K562 (cell line): ENCODE data around the gene EIF3I. TPM values are rescaled to one million over a fixed set of nuclear protein-coding genes. Genes with fewer than 3 reads are reported as not detected.

Experiments used
- CHCHD3 ChIP-seq: fragments of 250-450 bp; sonication (Bioruptor Pico); IDR thresholded peaks from 2 replicates; pipeline ENCODE4 v2.1.2; 2022; ENCODE audit warnings: mild to moderate bottlenecking
- GABPB2 ChIP-seq: fragments of 250-450 bp; sonication (Bioruptor Pico); conservative IDR thresholded peaks from 2 replicates; pipeline ENCODE4 v1.5.1; 2021; ENCODE audit warnings: mild to moderate bottlenecking
- GTF2A2 ChIP-seq: IDR thresholded peaks from 2 replicates; pipeline ENCODE4 v1.6.1; 2016; ENCODE audit warnings: mild to moderate bottlenecking, missing genetic modification characterization, missing compliant biosample characterization
- L3MBTL2 ChIP-seq: fragments of 450-650 bp; IDR thresholded peaks from 2 replicates; pipeline ENCODE4 v1.6.1; 2016; ENCODE audit warnings: mild to moderate bottlenecking, moderate library complexity
- MCM7 ChIP-seq, 2 experiments: fragments of 450-650 bp; IDR thresholded peaks; 2 replicates each; pipeline ENCODE4 v1.6.1; 2016 to 2018
- NR1H2 ChIP-seq: sonication (generic); formaldehyde crosslinking; IDR thresholded peaks from 2 replicates; pipeline ENCODE4 v1.4.0; 2020; ENCODE audit warnings: mild to moderate bottlenecking, missing genetic modification reagents
- NR2F6 ChIP-seq: fragments of 450-650 bp; formaldehyde crosslinking; IDR thresholded peaks from 2 replicates; pipeline ENCODE4 v1.4.0; 2020; ENCODE audit warnings: mild to moderate bottlenecking
- PTBP1 ChIP-seq: fragments of 200-400 bp; formaldehyde crosslinking; IDR thresholded peaks from 2 replicates; pipeline ENCODE4 v1.6.1; 2017; ENCODE audit warnings: low read depth, low read length
- PTRF ChIP-seq: fragments of 450-650 bp; IDR thresholded peaks from 2 replicates; pipeline ENCODE4 v1.6.1; 2016; ENCODE audit warnings: mild to moderate bottlenecking, missing genetic modification characterization, missing compliant biosample characterization
- RBM17 ChIP-seq: fragments of 200-400 bp; formaldehyde crosslinking; IDR thresholded peaks from 2 replicates; pipeline ENCODE4 v1.6.1; 2017; ENCODE audit warnings: low read depth, mild to moderate bottlenecking, low read length, borderline replicate concordance
- U2AF2 ChIP-seq: fragments of 200-400 bp; formaldehyde crosslinking; optimal IDR thresholded peaks from 2 replicates; pipeline ENCODE3; 2017; ENCODE audit warnings: low read depth, mild to moderate bottlenecking, low read length
- WHSC1 ChIP-seq: IDR thresholded peaks from one replicate; pipeline ENCODE4 v1.6.1; 2012; ENCODE audit warnings: low read length, control low read depth, inconsistent platforms
- ZKSCAN3 ChIP-seq: fragments of 250-450 bp; sonication (Bioruptor Pico); IDR thresholded peaks from 2 replicates; pipeline ENCODE4 v1.4.0; 2020
- ZNF518B ChIP-seq: fragments of 250-450 bp; sonication (Bioruptor Pico); IDR thresholded peaks from 2 replicates; pipeline ENCODE4 v1.5.0; 2021; ENCODE audit warnings: mild to moderate bottlenecking, moderate library complexity
- ZNF592 ChIP-seq: fragments of 450-650 bp; IDR thresholded peaks from 2 replicates; pipeline ENCODE4 v1.6.1; 2017; ENCODE audit warnings: antibody characterized with exemption, mild to moderate bottlenecking
- ZNF655 ChIP-seq: fragments of 250-450 bp; sonication (Bioruptor Pico); IDR thresholded peaks from 2 replicates; pipeline ENCODE4 v1.5.0; 2021
- ZNF77 ChIP-seq: fragments of 250-450 bp; sonication (Bioruptor Pico); IDR thresholded peaks from 2 replicates; pipeline ENCODE4 v1.5.0; 2020
- polyA plus RNA-seq, 8 experiments: library from polyadenylated mRNA; depleted of rRNA in 4 of 8; stranded (reverse) in 5 of 8; unstranded in 3 of 8; fragments of >200 nt; fragmentation: Nextera tagmentation in 2 of 8; fragmentation: Illumina TruSeq in 1 of 8; extraction: Ambion mirVana in 2 of 8; extraction: Trizol in 1 of 8; gene quantifications; 2 replicates each; pipeline versions ENCODE4 v1.2.1 to v1.2.3, GENCODE V29; 2011 to 2014; ENCODE audit warnings: inconsistent platforms in 1 of 8, missing spikeins in 1 of 8
- total RNA-seq, 7 experiments: library from RNA; depleted of rRNA in 6 of 7; stranded (reverse); fragments of >200 nt in 6 of 7; fragmentation: Illumina TruSeq in 2 of 7; extraction: Trizol in 2 of 7; gene quantifications; 2 replicates each; pipeline versions ENCODE4 v1.2.1 to v1.2.3, GENCODE V29; 2011 to 2021; ENCODE audit warnings: low replicate concordance in 1 of 7
- TF ChIP-seq, protein P1 (sequence below), 3 experiments: fragments of 200-800 bp in 1 of 3; sonication (Bioruptor generic) in 1 of 3; sonication (generic) in 1 of 3; formaldehyde crosslinking in 1 of 3; IDR thresholded peaks; 2 replicates each; pipeline versions ENCODE4 v1.6.1 to v1.8.0; 2016 to 2022; ENCODE audit warnings: mild to moderate bottlenecking in 2 of 3, missing compliant biosample characterization in 2 of 3, missing genetic modification characterization in 2 of 3, missing genetic modification reagents in 1 of 3

The EIF3I gene
- total and polyA plus RNA-seq, 9 of the 15 experiments (the other 6 are each of a cell fraction or from before 2014, with no cell fraction given): 414 to 1,526 (median 635) TPM

- TF ChIP-seq MCM7 (IDR thresholded peaks at IDR 0.05): no peak
- no peak for TF ChIP-seq U2AF2
- no peak for TF ChIP-seq ZKSCAN3
- TF ChIP-seq, protein P1, sequence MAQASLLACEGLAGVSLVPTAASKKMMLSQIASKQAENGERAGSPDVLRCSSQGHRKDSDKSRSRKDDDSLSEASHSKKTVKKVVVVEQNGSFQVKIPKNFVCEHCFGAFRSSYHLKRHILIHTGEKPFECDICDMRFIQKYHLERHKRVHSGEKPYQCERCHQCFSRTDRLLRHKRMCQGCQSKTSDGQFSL (CRISPR knock-in tag; IDR thresholded peaks at IDR 0.05): no peak
- TF ChIP-seq, protein P1 (tag; IDR thresholded peaks at IDR 0.05): 0 out of 4 replicates have a peak, but pooled peaks of 1 of the 2 experiments have one; percentile 17
- peak; percentile 82; the same call in 1 of the 2 replicates for TF ChIP-seq PTBP1
- TF ChIP-seq GABPB2 (CRISPR knock-in tag): no peak
- no peak for TF ChIP-seq PTRF (tag)
- peak; percentile 54 for TF ChIP-seq L3MBTL2
- no peak for TF ChIP-seq GTF2A2 (tag)
- no peak for TF ChIP-seq ZNF518B (CRISPR knock-in tag)
- no peak for TF ChIP-seq NR2F6 (CRISPR knock-in tag)
- TF ChIP-seq ZNF77 (CRISPR knock-in tag): no peak
- no peak for TF ChIP-seq ZNF655 (CRISPR knock-in tag)
- no peak for TF ChIP-seq CHCHD3
- TF ChIP-seq WHSC1: no peak
- 0 out of 2 replicates have a peak, but pooled peaks have one; percentile 9 for TF ChIP-seq NR1H2 (CRISPR knock-in tag)
- peak; percentile 34; the same call in 1 of the 2 replicates for TF ChIP-seq ZNF592
- TF ChIP-seq RBM17: no peak
These were observed 26.0 kb downstream of the EIF3I start (continued) for GRCh38 chr1:32247983-32248889.
